ENCODE results near the gene TIGD1. TPM values are rescaled to one million over a fixed set of nuclear protein-coding genes. Genes with fewer than 3 reads are reported as not detected.
A peak's percentile ranks its signal among the peaks of the same experiment; 100 is the strongest.

Gene TIGD1
- total and polyA plus RNA-seq, 5 experiments from 2014 or later, result 10.0 to 29.5 (median 18.6) TPM

DNA sequence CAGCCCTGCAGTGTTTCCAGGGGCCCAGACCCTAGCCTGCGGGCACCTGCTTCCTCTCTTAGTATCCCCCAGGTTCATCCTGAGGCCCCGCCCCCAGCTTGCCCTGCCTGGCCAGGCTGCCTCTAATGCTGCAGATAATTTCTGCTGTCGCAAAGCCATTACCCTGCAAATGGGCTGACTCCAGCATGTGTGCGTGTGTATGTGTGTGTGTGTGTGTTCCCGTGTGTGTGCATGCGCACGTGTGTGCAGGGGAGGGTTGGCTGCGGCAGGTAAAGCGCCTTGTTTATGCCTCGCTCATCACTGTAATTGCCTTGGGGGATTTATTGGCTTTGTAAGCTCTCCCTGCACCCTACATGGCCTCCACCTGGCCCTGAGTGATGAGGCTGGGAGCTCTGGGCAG is 37.8 kb downstream of the TIGD1 start:
- no peaks in the 10 kb centered on the region for H3K36me3 Mint-ChIP-seq
- DNase-seq (no peak), ATAC-seq (no peak)
- no peaks in the 10 kb centered on the region for H3K9me3 Mint-ChIP-seq
- H3K27ac Mint-ChIP-seq, result peak overlapping the region in 2 of 10 donors; percentile 38 to 79
- H3K27me3 Mint-ChIP-seq, result peaks cover 1 to 45% (median 15%) of the 10 kb centered on the region in 5 donors
- POLR2A ChIA-PET, result no interaction called here
- H3K4me1 Mint-ChIP-seq, result no peaks in the 10 kb centered on the region
- no peak overlapping the region for H3K4me3 Mint-ChIP-seq

DNA sequence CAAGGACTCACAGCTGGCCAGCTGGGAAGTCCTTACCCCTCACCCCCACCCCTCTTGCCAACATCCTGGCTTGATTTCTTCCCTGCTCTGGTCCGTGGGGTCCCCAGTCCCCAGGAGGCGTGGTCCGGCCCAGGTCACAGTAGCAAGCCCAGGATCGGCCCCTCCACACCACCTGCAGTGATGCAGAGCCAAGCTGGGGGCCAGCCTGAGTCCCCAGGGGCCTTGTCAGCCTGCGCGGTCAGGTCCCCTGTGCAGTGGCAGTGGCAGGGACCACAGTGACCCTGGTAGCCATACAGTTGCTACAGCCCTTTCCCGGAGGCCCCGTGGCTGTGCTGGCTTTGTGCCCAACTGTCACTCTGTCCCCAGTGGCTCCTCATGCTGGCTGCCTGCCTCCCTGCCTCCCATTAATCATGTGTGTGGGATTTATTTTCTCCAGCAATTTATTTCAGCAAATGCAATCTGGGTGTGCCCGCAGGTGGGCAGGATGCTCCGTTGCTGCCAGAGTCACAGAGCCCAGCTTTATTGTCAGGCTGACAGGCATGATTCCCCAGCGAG is 38.9 kb downstream of the TIGD1 start:
- Mint-ChIP-seq H3K9me3 (no peaks in the 10 kb centered on the region), H3K27me3 (peaks cover 1 to 34% (median 13%) of the 10 kb centered on the region in 5 donors), H3K4me1 (no peaks in the 10 kb centered on the region), H3K36me3 (no peaks in the 10 kb centered on the region), H3K27ac (no peak overlapping the region), H3K4me3 (no peak overlapping the region)
- POLR2A ChIA-PET, result interaction anchor here (0.5 kb wide), 1 partner anchor 410 kb away, joined by 5 read pairs; no protein-coding TSS in a partner anchor
- DNase-seq, result no peak
- no peak for ATAC-seq

GRCh38 chr2:232508251-232508650 is 42.1 kb downstream of the TIGD1 start:
- no peaks in the 10 kb centered on the region for H3K36me3 Mint-ChIP-seq
- ATAC-seq (no peak), DNase-seq (no peak)
- H3K4me3 Mint-ChIP-seq, result no peak overlapping the region
- POLR2A ChIA-PET, result no interaction called here
- peak overlapping the region in 1 of 10 donors; percentile 11 for H3K27ac Mint-ChIP-seq
- no peaks in the 10 kb centered on the region for H3K9me3 Mint-ChIP-seq
- peaks cover 0 to 7% (median 0%) of the 10 kb centered on the region in 4 donors for H3K4me1 Mint-ChIP-seq
- H3K27me3 Mint-ChIP-seq, result peaks cover 5 to 45% (median 20%) of the 10 kb centered on the region in 5 donors

- ATAC-seq, result no peak
- DNase-seq, result no peak
- Mint-ChIP-seq H3K27ac (no peak overlapping the region), H3K4me1 (peaks cover 4 to 15% (median 5%) of the 10 kb centered on the region in 4 donors), H3K4me3 (no peak overlapping the region), H3K27me3 (peaks cover 10 to 47% (median 24%) of the 10 kb centered on the region in 5 donors), H3K36me3 (no peaks in the 10 kb centered on the region), H3K9me3 (peaks cover 0 to 2% (median 0%) of the 10 kb centered on the region in 9 donors)
- POLR2A ChIA-PET, result no interaction called here
These were observed 43.6 kb downstream of the TIGD1 start for GRCh38 chr2:232506709-232507108.

GRCh38 chr2:232505856-232506255 is 44.5 kb downstream of the TIGD1 start:
- POLR2A ChIA-PET, result no interaction called here
- Mint-ChIP-seq H3K27me3 (peaks cover 10 to 54% (median 25%) of the 10 kb centered on the region in 5 donors), H3K4me1 (peaks cover 4 to 15% (median 5%) of the 10 kb centered on the region in 4 donors), H3K4me3 (no peak overlapping the region), H3K36me3 (no peaks in the 10 kb centered on the region), H3K9me3 (peaks cover 0 to 2% (median 0%) of the 10 kb centered on the region in 9 donors), H3K27ac (peak overlapping the region in 1 of 10 donors; percentile 48)
- ATAC-seq, result no peak
- no peak for DNase-seq

DNA sequence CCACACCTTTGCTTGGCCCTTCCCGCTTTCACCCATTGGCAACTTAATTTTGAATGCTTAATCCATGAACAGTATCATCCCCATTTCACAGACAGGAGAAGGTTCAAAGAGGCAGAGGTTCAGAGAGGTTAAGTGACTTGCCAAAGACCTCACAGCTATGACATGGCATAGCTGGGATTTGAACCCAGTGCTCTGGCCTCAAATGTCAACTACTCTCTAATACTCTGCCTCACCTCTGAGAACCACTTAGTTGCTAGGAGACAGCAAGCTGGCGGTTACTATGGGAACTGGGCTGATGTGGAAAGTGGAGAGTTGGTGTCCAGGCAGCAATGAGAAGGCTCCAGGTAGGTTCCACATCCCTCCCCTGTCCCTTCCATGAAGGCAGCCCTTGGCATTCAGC is 45.9 kb downstream of the TIGD1 start:
- H3K9me3 Mint-ChIP-seq, result peaks cover 0 to 2% (median 0%) of the 10 kb centered on the region in 9 donors
- H3K4me1 Mint-ChIP-seq, result peaks cover 4 to 15% (median 5%) of the 10 kb centered on the region in 4 donors
- H3K4me3 Mint-ChIP-seq, result peak overlapping the region in 6 of 10 donors; percentile 11 to 70 (median 54)
- peak overlapping the region in 6 of 10 donors; percentile 52 to 86 (median 78) for H3K27ac Mint-ChIP-seq
- no peaks in the 10 kb centered on the region for H3K36me3 Mint-ChIP-seq
- peaks cover 10 to 62% (median 37%) of the 10 kb centered on the region in 5 donors for H3K27me3 Mint-ChIP-seq
- ATAC-seq, result no peak
- POLR2A ChIA-PET, result no interaction called here
- DNase-seq, result no peak

- Mint-ChIP-seq H3K27me3 (peaks cover 10 to 65% (median 37%) of the 10 kb centered on the region in 5 donors), H3K9me3 (peaks cover 0 to 2% (median 0%) of the 10 kb centered on the region in 9 donors), H3K4me3 (peak overlapping the region; percentile 15 to 70 (median 56)), H3K27ac (peak overlapping the region in 7 of 10 donors; percentile 36 to 84 (median 82)), H3K36me3 (no peaks in the 10 kb centered on the region), H3K4me1 (peaks cover 4 to 15% (median 5%) of the 10 kb centered on the region in 4 donors)
- ATAC-seq (no peak), DNase-seq (peak in 1 of 10 donors; percentile 7)
- POLR2A ChIA-PET, result no interaction called here
These were observed 46.5 kb downstream of the TIGD1 start for GRCh38 chr2:232503809-232504323.

- ATAC-seq, result peak; percentile 71 to 79
- H3K4me3 Mint-ChIP-seq, result peak overlapping the region in 9 of 10 donors; percentile 19 to 89 (median 70)
- H3K27ac Mint-ChIP-seq, result peak overlapping the region in 6 of 10 donors; percentile 74 to 94 (median 86)
- H3K27me3 Mint-ChIP-seq, result peaks cover 10 to 65% (median 40%) of the 10 kb centered on the region in 5 donors
- H3K36me3 Mint-ChIP-seq, result no peaks in the 10 kb centered on the region
- POLR2A ChIA-PET, result no interaction called here
- peaks cover 4 to 15% (median 5%) of the 10 kb centered on the region in 4 donors for H3K4me1 Mint-ChIP-seq
- peak; percentile 13 to 80 (median 68) for DNase-seq
- H3K9me3 Mint-ChIP-seq, result peaks cover 0 to 2% (median 0%) of the 10 kb centered on the region in 9 donors
These were observed 47.2 kb downstream of the TIGD1 start for GRCh38 chr2:232502911-232503808.

DNA sequence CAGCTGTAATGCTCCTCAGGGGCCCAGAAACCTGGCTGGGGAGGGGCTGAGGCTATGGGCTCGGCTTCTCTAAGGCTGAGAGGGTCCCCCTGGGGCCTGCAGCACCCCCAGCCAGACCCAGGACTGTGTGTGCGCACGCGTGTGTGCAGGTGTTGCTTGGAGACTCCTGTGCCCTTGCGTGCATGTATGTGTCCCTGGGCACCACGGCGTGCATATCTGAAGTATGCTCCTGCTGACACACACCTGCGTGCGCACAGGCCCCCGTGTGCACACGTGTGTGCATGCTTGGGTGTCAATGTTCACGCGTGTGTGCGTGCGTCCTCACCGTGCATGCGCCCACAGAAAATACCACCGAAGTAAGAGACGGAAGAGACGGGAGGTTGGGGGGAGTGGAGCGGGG is 47.8 kb downstream of the TIGD1 start:
- peak overlapping the region; percentile 70 to 89 (median 78) for H3K4me3 Mint-ChIP-seq
- peaks cover 0 to 2% (median 0%) of the 10 kb centered on the region in 9 donors for H3K9me3 Mint-ChIP-seq
- no peaks in the 10 kb centered on the region for H3K36me3 Mint-ChIP-seq
- POLR2A ChIA-PET, result no interaction called here
- H3K27me3 Mint-ChIP-seq, result peaks cover 10 to 65% (median 40%) of the 10 kb centered on the region in 5 donors
- H3K4me1 Mint-ChIP-seq, result peaks cover 4 to 15% (median 5%) of the 10 kb centered on the region in 4 donors
- ATAC-seq, result peak; percentile 52 to 72
- DNase-seq, result peak in 5 of 10 donors; percentile 51 to 67 (median 58)
- H3K27ac Mint-ChIP-seq, result peak overlapping the region in 9 of 10 donors; percentile 57 to 94 (median 85)

DNA sequence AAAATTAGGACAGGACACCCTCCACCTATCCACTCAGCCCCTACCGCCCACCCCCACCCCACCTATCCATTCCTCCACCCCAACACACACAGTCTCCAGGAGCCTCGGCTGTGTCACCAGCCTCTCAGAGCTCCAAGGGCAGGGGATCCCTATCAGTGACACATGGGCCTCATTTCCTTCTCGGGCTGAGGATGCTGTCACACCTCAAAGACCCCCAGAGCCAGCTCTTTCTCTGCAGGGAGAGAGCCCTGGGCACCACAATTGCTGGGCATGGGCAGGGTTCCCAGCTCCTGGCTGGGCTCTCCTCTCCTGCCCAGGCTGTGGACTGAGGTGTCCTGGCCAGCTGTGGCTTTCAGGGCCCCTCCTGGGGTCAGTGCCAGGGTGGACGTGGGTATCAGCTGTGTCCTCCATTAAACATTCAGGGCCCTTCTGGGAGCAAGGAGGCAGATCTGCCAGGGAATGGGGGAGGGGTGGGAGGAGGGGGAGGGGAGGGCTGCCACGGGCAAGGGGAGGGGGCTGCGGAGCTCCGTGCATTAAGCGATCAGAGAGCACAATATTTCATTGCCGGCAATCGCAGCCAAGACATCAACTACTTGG is 48.5 kb downstream of the TIGD1 start:
- H3K27ac Mint-ChIP-seq, result peak overlapping the region in 4 of 10 donors; percentile 9 to 90 (median 68)
- H3K27me3 Mint-ChIP-seq, result peaks cover 10 to 60% (median 40%) of the 10 kb centered on the region in 5 donors
- H3K4me1 Mint-ChIP-seq, result peaks cover 4 to 15% (median 5%) of the 10 kb centered on the region in 4 donors
- H3K4me3 Mint-ChIP-seq, result peak overlapping the region in 3 of 10 donors; percentile 19 to 70 (median 33)
- ATAC-seq (no peak), DNase-seq (no peak)
- peaks cover 0 to 2% (median 0%) of the 10 kb centered on the region in 9 donors for H3K9me3 Mint-ChIP-seq
- POLR2A ChIA-PET, result no interaction called here
- no peaks in the 10 kb centered on the region for H3K36me3 Mint-ChIP-seq

- POLR2A ChIA-PET, result no interaction called here
- peaks cover 10 to 59% (median 40%) of the 10 kb centered on the region in 5 donors for H3K27me3 Mint-ChIP-seq
- peaks cover 4 to 15% (median 5%) of the 10 kb centered on the region in 4 donors for H3K4me1 Mint-ChIP-seq
- H3K27ac Mint-ChIP-seq, result no peak overlapping the region
- H3K4me3 Mint-ChIP-seq, result no peak overlapping the region
- peaks cover 0 to 2% (median 0%) of the 10 kb centered on the region in 9 donors for H3K9me3 Mint-ChIP-seq
- no peaks in the 10 kb centered on the region for H3K36me3 Mint-ChIP-seq
- ATAC-seq (no peak), DNase-seq (no peak)
These were observed 49.0 kb downstream of the TIGD1 start for GRCh38 chr2:232501331-232501771.

DNA sequence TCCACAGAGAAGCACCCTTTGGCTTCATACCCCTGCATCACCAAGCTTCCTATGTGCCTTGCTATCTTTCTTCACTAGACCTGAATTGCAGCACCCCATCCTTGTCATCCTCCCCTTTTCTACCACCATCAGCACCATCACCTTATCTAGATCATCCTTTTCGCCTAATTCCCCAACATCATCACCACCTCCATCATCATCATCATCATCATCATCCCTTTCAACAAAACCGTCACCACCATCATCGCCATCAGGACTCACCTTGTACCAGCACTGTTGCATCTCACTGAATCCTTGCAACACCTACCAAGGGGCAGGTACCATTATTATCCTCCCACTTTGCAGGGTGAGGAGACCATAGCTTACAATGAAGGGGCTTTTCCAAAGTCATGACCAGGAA is 51.9 kb downstream of the TIGD1 start:
- ATAC-seq (no peak), DNase-seq (no peak)
- Mint-ChIP-seq H3K9me3 (peaks cover 0 to 2% (median 0%) of the 10 kb centered on the region in 9 donors), H3K27me3 (peaks cover 5 to 43% (median 27%) of the 10 kb centered on the region in 5 donors), H3K27ac (peak overlapping the region in 1 of 10 donors; percentile 0), H3K4me1 (peaks cover 4 to 8% (median 5%) of the 10 kb centered on the region in 4 donors), H3K36me3 (no peaks in the 10 kb centered on the region), H3K4me3 (no peak overlapping the region)
- POLR2A ChIA-PET, result no interaction called here
